ENCODE data around the gene CCDC169.

CCDC169 gene

DNA sequence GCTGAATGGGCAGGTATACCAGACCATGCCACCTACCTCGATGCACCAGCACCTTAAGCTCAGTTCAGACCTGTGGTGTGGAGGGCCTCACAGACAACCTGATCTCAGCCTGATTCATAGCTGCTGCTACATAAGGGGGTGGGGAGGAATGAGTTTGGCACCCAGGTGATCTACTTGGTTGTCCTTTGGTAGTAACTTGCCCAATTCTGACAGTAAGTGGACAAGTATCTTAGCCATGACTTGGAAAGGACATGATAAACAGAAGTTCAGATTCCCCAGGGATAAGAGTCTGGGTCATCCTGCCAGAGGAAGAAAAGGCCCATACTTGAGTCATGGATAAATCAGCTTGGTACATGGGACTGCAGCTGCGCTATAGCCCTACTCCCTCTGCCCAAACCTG, 54.9 kb downstream of the CCDC169 start:
- peak; percentile 5 for DNase-seq

DNA sequence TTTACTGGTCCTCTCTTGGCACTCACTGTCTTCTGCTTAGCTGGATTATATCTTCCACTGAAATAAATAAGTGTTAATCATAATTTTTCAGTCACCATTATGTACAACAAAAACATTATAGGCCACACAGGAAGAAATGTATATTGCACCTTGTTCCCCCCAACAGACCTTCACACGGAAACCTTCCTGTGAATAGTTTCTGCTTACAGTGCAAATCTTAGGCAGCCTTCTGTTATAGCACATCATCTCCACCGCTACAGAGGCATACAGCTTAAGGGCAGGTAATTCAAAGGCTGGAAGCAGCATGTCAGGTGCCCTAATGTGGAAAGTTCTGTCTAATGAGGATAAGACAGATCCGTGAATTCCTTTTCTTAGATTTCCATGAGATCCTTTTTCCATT, 66.4 kb downstream of the CCDC169 start:
- no peak for DNase-seq

DNA sequence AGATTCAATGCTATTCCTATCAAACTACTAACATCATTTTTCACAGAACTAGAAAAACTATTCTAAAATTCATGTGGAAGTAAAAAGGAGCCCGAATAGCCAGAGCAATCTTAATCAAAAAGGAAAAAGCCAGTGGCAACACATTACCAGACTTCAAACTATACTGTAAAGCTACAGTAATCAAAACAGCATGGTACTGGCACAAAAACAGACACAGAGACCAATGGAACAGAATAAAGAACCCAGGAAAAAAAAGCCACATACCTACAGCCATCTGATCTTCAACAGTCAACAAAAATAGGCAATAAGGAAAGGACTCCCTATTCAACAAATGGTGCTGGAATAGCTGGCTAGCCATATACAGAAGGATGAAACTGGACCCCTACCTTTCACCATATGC, 72.9 kb downstream of the CCDC169 start:
- DNase-seq, result no peak

DNA sequence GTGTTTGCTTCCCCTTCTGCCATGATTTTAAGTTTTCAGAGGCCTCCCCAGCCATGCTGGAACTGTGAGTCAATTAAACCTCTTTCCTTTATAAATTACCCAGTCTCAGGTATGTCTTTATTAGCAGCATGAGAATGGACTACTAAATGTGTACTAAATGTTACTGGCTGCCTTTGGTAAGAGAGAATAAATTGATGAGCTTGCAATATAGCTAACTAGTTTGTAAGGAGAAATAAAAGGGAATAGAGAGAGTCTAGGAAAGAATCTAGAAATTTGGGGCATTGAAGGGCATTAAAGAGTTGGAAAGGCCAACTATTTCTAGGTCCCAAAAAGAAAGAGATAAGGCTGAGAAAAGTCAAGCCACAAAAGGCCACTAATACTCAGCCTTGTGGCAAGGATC, 77.7 kb downstream of the CCDC169 start:
- no peak for DNase-seq

DNA sequence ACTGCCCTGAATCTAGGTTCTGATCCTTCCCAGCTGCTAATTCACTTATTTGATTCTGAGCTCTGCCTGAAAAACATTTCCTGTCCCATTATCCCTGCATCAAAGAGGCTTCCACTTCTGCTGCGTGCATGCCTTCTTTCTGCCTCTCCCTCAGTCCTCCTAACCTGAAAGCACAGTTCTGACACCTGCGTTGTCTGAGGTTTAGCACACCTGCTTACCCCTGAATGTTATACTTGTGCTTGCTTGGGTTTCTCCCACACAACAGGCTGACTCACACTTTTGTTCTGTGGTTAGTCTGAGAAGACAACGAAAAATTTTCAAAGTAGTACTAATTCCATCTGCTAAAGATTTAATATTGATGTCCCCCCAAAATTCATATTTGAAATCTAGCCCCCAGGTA, 80.2 kb downstream of the CCDC169 start:
- no peak for DNase-seq

DNA sequence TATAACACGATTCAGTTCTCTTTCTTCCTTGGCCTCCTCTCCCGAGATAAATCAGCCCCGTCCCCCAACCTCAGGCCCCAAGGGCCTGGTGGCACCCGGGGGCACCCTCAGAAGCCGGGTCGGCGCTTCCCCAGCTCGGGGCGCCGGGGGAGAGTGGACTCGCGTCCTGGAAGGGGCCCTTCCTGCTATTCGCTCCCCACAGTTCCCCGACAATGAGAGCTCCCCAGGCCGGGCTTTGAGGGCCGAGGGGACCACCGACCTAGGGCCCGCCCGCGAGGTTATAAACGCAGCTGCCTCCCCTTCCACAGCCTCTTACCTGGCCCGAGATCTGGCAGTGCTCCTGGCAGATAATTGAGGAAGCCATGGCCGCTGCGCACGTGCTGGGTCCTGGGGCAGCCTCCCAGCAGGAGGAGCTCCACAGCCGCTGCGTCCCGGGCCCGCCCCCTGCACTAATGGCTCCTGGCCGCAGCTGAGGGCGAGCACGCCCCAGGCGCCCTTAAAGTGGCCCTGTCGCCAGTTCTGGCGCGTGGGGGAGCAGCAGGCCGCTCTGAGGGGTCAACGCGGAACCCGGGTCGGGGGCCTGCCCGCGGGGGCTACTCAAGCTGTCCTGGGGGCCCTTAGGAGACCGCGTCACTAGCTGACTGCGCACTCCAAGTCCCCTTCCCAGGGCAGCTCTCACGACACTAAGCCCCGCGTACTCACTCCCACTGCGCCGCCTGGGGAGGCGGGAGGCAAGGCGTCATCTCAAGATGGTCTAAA, 83.3 kb downstream of the CCDC169 start, which contains the start of gene SOHLH2:
Gene SOHLH2, minus strand, starts transcription at position 394 of the 759 bp plus-strand sequence. Its CDS starts 30 bp downstream, at position 364.
- no peak for DNase-seq

DNA sequence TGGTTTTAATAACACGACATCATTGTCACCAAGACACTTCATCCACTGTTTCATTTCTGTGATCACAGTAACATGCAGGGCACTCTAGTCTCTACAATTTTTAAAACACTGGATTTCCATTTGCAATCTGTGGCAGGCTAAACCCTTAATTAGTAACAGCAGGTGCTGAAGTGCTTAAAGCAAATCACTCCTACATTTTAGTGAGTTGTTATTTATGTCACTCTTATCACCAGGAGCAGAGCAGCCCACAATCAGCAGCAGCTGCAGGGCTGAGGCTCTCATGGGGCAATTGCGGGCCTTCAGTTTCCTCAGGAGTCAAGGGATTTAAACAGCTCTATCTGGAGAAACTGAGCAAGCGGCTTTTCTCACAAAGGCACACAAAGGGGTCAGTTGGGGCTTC, 84.8 kb downstream of the CCDC169 start:
- DNase-seq, result no peak

DNA sequence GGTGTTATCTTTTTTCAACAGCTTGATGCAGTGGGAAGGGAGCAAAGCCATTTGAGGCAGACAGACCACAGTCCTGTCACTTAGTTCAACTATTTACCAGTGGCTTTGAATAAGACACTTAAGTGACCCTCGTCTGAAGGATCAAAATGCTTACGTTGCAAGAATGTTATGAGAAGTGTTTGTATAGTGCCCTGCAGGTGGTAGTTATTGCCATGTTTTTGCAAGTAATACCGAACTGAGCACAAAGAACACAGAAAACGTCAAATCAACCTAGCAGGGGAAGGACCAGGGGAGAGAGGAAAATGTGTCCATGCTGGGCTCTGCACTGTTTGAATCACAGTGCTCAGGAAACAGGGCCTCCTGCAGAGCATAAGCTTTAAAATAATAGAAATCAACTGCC, 86.0 kb downstream of the CCDC169 start:
- peak; percentile 10 for DNase-seq

DNA sequence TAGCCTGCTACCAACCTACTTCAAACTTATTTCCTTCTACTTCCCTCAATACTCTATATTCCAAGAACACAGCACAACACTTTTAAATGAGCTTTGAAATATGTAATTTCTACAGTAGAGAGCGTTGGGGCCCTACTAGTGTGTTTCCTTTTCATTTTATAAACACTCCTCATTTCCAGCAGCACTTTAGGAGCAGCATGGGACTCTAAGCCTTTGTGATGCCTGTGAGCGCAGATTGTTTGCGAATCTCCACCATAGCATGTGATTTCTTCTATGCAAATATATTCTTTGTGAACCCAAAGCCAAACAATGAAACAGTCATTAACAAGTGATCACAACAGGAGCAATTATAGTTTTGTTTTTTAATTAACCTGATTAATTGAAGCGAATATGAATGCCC, 86.9 kb downstream of the CCDC169 start:
- DNase-seq, result no peak

DNA sequence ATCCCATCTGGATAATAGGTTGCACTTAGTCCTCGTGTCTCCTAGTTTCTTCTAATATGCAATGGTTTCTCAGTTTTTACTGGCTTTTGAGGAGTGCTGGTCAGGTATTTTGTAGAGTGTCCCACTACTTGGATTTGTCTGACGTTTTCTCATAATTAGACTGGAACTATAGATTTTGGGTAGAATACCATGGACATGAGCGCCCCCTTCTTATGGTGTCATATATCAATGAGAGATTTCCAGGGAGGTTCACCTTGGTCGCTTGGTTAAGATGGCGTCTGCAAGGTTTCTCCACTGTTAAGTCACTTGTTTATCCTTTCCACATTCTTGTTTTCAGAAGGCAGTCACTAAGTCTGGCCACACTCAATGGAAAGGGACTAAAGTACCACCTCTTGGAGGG, 89.9 kb downstream of the CCDC169 start:
- no peak for DNase-seq

DNA sequence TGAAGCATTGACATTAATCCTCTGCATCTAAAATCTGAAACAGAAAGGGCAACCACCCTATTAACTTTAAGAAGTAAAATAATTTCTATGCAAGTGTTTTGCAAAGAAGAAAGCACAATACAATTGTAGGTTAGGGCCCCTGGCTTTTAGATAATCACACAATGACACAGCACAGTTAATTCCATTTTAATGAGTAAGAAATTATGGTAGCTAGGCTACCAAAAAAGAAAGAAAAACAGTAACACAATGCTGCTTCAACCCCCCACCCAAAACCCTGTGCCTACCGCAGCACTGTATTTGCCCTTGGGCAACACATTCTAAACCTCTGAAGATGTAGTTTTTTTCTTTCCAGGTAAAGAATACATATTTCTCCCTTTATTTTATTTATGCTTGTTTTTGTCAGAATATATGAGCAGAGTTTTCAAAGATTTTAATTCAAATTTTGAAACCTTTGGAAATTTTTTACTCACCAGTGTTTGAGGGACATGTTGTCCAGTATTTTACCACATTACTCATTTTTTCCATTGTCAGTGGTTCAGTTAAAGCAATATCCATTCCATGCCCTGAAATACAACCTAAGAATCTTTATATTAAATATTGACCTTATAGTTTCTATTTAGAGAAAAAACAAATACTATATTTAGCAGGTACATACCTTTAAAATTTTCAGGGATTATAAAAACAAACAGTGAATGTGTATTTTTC, 104.3 kb downstream of the CCDC169 start:
- peak; percentile 79 for DNase-seq

DNA sequence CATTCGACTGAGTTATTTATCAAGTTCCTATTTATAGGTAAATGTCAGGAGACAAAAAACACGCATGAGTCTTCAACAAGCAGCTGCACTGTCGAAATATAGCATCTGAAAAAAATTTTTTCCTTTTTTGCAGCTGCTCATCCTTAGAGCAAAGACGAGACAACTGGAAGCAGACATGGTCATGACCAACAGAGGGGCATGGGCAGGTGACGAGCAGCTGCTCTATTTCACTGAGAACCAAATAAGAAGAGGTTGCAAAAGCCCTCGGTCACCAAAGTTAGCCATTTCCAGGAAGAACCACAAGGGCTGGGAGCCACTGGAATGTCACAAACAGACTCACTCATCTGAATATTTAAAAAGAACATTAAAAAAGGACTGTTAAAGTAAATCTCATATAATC, 105.4 kb downstream of the CCDC169 start:
- peak; percentile 20 for DNase-seq

DNA sequence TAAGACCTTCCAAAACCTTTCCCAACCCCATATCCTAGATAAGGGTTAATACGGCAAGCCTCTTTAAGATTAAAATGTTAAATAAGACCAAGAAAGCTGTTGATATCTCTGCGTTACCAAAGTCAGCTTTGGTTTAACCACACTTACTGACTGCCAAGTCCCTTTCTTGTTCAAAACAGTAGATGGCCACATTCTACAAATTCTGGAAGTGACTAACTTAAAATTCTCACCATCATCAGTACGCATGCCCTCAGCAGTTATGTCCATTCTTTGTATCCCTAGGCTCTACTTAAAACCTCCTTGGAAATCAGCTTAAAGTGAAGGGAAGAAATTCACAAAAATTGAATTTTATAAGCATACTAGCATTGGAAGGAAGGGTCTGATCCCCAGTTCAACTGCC, 106.8 kb downstream of the CCDC169 start:
- DNase-seq, result peak; percentile 46

DNA sequence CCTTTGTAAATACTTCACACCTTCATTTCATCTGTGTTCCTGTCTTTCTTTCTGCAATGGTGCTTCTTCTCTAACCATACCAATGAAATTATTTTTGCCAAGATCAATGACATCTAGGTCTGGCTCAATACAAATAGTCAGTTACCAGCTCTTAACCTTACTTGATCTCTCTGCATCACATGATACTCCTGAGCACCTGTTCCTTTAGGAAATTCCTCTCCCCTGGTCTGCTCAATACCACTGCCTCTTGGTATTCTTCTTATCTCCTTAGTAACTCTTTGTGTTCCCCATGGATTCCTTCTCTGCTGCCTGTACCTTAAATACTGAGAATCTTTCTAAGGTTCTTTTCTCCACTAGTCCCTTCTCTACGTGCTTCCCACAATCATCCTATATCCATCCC, 109.2 kb downstream of the CCDC169 start:
- no peak for DNase-seq

DNA sequence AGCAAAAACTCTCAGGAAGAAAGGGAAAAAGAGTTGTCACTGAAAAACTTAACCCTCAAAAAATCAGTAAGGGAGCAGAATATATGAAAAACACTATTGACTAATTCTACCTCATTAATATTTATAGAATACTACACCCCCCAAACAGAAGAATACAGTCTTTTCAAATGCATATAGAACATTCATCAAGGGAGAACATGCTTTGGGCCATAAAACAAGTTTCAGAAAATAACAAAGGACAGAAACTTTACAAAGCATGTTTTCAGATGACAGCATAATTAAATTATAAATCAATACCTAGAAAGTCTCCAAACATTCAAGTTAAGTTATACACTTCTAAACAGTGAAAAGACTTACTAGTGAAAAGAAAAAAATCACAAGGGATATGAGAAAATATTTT, 113.7 kb downstream of the CCDC169 start:
- no peak for DNase-seq
